ENCODE measurements around the gene MKRN2. TPM values are rescaled to one million over a fixed set of nuclear protein-coding genes. Genes with fewer than 3 reads are reported as not detected.

The MKRN2 gene
- total RNA-seq, 2 experiments from 2014 or later: 25.2 to 26.4 TPM

DNA sequence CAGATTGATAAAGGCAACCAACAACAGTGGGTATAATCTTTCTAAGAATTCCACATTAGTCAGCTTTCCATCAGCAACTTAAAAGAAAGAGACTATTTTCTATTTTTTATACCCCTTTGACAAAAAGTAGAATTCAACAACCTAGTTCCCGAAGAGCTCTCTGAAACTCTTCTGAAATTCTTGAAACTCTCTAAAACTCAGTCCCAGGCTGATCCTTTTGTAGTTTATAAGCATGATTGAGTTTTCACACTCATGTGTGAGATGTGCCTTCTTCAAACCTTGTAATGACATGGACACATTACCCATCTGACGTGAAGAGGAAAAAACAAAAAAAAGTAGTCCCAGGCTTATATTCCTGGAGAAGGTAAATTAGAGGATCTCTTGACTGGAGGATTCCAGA lies 75.6 kb downstream of the MKRN2 start:
- Mint-ChIP-seq H3K4me1 (peaks cover 12% of the 10 kb centered on the region), H3K9me3 (no peaks in the 10 kb centered on the region), H3K36me3 (peaks cover 16% of the 10 kb centered on the region), H3K27me3 (no peaks in the 10 kb centered on the region), H3K27ac (no peak overlapping the region), H3K4me3 (no peak overlapping the region)
- ATAC-seq (ENCODE audit: low read depth): no peak
- DNase-seq: no peak
- POLR2A ChIA-PET: no interaction called here

GRCh38 chr3:12633108-12633507 lies 76.2 kb downstream of the MKRN2 start:
- no peak for ATAC-seq (ENCODE audit: low read depth)
- no peaks in the 10 kb centered on the region for H3K9me3 Mint-ChIP-seq
- H3K27me3 Mint-ChIP-seq: no peaks in the 10 kb centered on the region
- no peak for DNase-seq
- no peak overlapping the region for H3K4me3 Mint-ChIP-seq
- H3K27ac Mint-ChIP-seq: no peak overlapping the region
- H3K4me1 Mint-ChIP-seq: peaks cover 13% of the 10 kb centered on the region
- POLR2A ChIA-PET: no interaction called here
- H3K36me3 Mint-ChIP-seq: peaks cover 20% of the 10 kb centered on the region

Other genes starting within 250 kb of the MKRN2 start
- 10 to 100 TPM; 10.9 to 11.1 TPM for gene TSEN2, start 72.6 kb upstream of the MKRN2 start, total RNA-seq
- not detected for gene MKRN2OS, start 11.6 kb upstream of the MKRN2 start, total RNA-seq
- gene RAF1, start 107.0 kb downstream of the MKRN2 start, total RNA-seq: 10 to 100 TPM; 95.8 to 97.6 TPM
- not detected for gene TMEM40, start 202.2 kb downstream of the MKRN2 start, total RNA-seq
- under 1 TPM; 0.79 to 0.97 TPM for gene CAND2, start 239.6 kb downstream of the MKRN2 start, total RNA-seq

All from activated naive CD8-positive, alpha-beta T cell treated with anti-CD3 and anti-CD28 coated beads, Interleukin-2, amount 10 ng/mL, durations not matched to agents 7 days and 5 days (primary cell).